Epithelial cell of prostate (primary cell): ENCODE results near the gene IRAK1.

ENCODE experiments used
- DNase-seq: peaks from one replicate; pipeline ENCODE4 v3.0.0-alpha.2; 2011; ENCODE audit warnings: low read depth, low spot score
- H3K27ac ChIP-seq: fragments of 450-650 bp; 2 replicates; pipeline ENCODE4 v1.5.1; 2017; ENCODE audit warnings: mild to moderate bottlenecking

Gene IRAK1

DNA sequence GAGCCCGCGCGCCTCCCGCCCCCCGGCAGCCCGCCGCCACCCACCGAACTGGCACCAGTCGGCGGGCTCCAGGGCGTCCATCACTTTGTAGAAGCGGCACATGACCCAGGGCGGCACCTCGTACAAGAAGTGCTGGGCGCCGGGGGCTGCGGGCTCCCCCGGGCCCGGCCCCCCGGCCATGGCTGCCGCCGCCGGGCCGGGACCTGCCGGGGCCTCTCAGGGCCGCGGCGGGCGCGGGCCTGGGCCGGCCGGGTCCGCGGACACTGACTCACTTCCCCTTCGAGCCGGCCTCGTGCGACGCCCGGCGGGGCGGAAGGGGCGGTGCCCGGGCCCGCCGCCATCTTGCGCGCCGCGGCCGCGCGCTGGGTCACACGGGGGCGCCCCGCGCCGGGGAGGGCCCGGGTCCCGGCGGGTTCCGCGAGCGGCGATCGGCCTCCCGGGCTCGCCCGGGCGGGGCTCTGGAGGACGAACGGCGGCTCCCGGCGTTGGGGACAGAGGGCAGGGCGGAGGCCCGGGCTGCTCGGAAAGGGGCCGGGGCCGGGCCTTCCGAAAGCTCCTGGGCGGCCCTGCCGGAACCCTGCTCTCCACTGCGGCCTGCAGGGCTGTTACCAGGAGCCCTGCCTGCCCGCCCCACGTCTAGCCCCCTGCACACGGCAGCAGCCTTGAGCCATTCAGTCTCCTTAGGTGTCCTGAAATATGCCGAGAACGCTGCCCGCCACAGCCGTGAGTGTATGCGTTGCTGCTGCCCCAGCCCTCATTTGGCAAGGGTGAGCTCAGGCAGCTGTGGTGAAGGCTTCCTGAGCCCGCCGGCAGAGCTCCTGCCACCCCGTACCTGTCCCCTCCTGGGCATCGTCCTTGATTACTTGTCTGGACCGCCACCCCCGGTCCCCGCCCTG lies at the start of gene IRAK1:
Gene IRAK1 (minus strand): TSS at position 270 of the 896 bp plus-strand sequence. CDS start 90 bp downstream, at position 180.
- no peak for DNase-seq
- H3K27ac ChIP-seq, result peak within 1 kb of the TSS; percentile 79

DNA sequence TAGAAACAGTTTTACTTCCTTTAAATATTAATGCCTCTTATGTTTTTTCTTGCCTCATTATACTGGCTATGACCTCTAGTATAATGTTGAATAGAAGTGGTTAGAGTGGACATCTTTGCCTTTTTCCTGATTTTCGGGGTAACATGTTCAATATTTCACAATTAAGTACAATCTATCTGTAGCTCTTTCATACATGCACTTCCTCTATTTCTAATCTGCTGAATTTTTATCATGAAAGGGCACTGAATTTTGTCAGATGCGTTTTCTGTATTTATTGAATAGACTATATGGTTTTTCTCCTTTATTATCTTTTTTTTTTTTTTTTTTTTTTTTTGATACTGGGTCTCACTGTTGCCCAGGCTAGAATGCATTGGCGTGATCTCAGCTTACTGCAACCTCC lies 48.9 kb upstream of the IRAK1 start:
- H3K27ac ChIP-seq, result no peak overlapping the region
- DNase-seq, result no peak

DNA sequence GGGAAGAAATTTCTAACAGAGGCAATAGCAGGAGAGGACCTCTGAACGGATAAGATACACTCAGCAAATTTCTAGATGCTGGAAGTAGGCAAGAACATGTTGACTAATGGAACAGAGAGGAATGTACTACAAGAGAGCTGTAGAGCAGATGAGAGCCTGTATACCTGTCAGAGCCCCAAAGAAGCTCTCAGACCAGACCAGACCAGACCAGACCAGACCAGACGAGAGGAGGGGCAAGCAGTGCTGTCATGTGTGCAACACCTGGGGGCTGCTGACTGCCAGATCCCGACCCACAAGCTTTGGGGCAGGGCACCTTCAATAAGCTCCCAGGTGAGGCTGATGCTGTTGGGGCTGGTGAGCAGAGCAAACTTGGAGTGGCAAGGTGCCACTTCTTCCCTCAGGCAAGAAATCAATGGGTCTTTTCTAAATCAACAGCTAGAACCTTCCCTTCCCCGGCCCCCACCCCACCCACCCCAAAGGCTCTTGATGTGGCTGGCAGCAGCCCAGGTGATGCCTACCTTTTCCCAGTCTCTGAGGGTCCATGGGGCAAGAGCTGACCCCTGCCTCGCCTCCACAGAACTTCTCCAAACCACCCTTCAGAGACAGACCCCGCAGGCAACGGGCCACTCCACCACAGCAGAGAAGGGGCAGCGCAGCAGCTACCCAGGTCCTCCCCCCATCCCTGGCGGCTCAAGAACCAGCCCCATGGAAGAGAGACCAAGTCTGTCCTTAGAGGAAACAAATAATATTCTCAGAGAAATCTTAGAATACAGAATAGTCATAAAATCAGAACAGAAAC lies 45.1 kb upstream of the IRAK1 start:
- no peak for DNase-seq
- no peak overlapping the region for H3K27ac ChIP-seq

DNA sequence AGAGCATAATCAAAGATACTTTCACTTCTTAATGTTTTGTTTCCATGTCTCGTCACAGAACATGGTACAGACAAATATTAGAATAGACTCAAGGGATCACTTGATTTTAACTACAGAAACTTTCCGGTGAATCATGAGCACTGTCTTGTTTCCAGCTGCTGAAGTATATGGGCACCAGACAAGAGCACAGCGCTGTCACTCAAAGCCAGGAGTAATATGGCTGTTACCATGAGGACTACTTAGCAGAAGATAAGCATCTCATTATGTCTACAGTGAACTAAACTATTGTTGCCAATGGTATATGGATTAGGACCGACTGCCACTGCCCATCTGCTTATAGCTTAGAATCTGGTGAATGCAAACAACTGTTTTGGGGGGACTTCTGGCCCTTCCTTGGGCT lies 43.5 kb upstream of the IRAK1 start:
- DNase-seq, result no peak
- no peak overlapping the region for H3K27ac ChIP-seq

DNA sequence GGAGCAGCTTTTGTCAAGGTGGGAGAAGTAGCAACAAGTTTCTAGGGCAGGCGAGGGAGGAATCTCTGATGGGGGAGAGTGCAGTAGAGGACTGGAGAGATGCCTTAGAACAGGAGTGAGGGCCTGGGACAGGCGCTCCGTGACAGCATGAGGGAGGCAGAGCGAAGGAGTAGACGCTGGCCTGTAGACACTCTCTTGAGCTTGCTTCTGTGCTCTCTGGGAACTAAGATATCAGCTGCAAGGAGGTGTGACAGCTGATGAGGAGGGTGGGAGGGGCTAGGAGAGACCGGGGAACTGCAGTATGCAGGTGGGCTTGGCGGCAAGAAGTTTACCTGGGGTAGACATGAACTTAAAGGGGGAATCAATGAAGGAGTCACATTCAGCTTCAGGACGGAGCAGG lies 42.1 kb upstream of the IRAK1 start:
- H3K27ac ChIP-seq, result no peak overlapping the region
- no peak for DNase-seq

DNA sequence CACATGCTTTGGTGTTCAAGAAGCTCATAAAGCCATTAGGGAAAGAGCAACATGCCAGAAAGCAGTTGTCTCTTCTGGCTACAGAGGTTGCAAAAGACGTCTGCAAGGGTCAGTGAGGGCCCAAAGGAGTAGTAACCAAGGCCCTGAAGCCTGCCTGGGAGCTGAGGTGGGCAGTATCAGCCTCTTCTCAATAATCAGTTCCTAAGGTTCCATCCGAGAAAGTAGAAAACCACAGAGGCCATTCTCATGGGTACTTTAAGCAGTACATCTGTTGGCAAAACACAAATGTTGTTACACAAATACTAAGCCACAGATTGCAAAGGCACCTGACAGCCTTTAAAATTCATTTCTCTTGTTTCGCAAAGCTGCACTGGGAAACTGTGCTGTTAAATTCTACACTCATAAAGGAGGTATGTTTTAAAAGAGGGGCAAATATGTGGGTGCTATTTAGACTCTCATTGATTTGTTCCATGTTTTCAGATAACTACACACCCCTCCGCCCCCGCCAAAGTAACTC lies 40.1 kb upstream of the IRAK1 start:
- DNase-seq, result no peak
- H3K27ac ChIP-seq, result no peak overlapping the region

DNA sequence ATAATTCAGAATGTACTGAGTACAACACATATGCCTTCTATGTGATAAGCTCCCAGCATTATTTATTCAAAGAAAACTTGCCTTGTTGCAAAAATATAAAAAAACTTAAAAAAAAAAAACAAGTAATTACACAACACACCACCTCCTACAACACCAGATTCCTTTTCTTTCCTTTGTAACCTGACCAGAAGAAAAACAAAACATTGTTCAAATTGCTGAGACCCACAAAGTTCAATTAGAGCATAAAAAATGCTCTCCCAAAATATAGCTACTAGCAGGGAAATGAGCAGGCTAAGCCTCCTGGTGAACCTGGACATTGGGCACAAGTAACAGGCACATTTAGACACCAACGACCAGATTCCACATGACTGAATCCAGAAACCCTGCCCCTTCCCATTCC lies 39.5 kb upstream of the IRAK1 start:
- no peak for DNase-seq
- H3K27ac ChIP-seq, result no peak overlapping the region

DNA sequence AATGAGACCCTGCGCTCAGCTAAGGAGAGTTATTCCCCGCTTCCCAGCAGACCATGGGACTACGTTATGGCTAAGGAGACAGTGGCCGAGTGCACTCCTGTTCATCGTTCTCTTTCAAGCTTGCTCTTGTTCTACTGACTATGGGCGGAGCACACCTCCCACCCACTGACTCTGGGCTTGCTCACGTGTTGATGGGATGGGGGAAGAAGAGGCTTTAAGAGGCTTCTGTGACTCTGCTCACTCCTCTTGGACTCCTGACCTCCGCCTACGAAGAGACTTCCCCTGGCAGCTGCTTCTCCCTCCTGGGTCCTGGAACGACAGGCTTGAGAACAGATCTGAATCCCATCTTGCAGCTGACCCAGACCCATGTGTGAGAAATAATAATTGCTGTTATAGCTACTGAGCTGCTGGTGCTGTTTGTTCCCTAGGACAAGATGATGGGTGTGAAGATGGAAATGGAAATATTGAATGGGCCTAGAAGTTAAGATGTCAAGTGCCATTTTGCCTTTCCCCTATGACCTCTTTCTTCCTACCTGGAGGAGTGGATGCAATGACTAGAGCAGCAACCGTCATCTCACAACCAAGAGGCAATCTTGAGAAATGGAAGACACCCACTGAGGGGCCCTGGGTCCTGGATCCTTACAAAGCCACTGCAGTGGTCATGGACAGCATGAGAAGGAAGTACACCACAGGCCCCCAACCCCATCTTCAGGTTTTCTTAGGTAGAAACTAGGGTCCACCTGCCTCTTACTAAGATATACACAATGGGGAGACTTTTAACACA lies 38.7 kb upstream of the IRAK1 start:
- no peak for DNase-seq
- no peak overlapping the region for H3K27ac ChIP-seq

DNA sequence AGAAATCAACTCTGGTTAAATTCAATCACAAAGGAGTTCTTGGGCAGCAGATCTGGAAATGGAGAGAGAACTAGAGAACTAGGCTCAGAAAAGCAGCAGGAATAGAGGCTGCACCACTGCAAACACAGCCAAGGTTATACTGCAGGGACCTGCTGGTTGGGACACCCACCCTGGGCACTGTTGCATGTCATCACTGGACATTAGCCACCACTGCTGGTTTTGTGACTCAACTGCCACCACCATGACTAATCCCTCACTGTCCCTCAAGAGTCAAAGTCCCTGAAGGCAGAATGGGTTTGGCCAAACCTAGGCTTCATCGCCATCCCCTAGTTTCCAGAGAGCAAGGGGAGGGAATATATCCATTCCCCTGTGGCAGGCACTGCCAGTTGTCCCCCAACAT lies 38.1 kb upstream of the IRAK1 start:
- H3K27ac ChIP-seq, result peak overlapping the region; percentile 48
- DNase-seq, result no peak

DNA sequence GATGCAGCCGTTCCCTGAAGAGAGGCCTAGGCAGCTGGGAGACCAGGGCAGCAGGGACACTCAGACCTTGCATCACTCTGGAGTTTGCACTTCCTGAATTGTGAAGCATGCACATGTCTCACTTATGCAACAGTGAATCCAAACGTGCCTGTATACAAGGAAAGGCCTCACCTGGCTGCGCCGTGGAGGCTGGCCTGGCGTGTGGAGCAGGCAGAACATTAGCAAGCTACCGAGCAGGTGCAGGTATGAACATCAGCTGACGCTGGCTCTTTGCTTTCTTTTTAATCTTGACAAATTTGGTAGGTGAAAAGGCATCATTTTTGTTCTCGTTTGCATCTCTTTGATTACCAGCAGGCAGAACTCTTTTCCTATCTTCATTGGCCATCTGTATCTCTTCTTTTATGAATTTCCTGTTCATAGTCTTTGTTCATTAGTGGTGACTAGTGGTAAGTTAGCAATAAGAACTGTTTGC lies 37.1 kb upstream of the IRAK1 start:
- peak; percentile 18 for DNase-seq
- H3K27ac ChIP-seq, result peak overlapping the region; percentile 48

DNA sequence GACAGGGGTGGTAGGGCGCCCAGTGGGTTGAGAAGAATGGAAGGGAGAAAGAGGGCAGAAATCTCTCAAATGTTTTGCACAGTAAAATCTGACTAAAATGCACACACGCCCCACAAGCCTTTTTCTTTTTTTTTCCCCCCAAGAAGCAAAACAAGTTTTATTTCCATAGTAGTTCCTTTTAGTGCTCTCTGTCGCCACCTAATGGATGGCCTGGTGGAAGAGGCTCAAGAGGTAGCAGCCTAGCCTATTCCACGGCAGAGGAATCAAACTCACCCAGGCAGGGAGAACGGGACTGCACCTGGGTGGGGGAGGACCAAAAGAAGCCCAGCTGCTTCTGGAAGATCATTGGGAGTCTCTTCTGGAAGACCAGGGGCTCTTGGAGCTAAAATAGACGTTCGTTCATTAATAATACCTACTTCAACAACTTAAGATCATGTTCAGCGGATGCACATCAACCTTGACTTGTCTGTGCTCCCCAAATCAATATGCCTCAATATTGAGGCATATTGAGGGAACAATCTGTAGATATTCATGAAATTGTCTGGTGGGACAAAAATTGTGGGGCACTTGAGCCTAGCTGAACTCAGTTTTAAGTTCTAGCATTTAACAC lies 31.6 kb upstream of the IRAK1 start:
- DNase-seq, result no peak
- H3K27ac ChIP-seq, result no peak overlapping the region

DNA sequence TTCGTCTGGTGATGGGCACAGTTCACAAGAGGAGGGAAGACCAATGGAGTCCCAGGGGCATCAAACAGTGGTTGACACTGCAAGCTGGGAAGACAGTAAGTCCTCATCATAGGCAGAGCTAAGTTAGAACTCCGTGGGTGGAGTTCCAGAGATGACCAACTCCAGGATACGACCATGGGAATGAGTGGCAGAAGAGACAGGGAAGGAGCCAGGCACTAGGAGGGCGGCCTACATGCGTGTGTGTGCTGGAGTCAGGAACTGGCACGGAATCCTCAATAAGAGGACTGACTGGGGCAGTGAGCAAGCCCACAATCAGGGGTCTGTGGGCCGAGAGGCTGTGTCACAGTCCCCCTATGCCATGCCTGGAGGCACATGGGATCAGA lies 30.4 kb upstream of the IRAK1 start:
- H3K27ac ChIP-seq, result no peak overlapping the region
- no peak for DNase-seq

DNA sequence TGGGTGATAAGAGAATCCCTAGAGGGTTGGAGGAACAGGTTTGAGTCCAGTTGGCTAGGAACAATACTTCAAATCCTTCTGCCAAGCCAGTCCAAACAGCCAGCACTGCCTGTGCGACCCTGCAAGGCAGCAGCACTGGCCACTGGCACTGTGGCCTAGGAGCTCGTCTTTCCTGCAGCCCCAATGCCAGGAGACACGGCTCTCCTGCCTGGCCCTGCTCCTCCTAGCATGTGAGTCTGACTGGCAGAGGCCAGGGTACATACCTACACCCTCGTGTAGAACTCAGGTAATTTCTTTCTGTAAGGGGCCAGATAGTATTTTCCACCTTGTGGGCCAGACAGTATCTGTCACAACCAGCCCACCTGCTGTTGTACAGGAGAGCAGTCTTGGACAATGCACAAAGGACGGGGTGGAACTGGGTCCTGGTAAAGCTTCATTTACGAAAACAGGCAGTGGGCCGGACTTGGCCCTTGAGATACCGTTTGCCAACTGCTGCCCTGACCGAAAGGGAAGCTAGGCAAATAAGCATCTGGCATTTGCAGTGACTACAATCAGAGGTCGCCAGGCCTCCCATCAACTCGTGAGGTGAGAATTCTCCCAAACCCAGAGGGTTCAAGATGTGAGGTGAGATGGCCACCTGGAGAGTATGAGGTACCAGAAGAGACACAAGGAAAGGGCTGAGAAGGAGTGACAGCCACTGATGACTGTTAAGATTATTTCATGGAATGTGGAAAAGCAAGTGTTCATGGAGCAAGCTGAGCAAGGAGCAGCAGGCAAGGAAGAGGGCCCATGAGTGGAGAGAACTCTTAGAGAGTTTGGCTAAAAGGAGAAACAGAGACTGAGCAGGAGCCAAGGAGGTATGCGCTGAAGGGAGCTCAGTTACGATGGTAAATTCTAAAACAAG lies 29.8 kb upstream of the IRAK1 start:
- no peak overlapping the region for H3K27ac ChIP-seq
- DNase-seq, result no peak

DNA sequence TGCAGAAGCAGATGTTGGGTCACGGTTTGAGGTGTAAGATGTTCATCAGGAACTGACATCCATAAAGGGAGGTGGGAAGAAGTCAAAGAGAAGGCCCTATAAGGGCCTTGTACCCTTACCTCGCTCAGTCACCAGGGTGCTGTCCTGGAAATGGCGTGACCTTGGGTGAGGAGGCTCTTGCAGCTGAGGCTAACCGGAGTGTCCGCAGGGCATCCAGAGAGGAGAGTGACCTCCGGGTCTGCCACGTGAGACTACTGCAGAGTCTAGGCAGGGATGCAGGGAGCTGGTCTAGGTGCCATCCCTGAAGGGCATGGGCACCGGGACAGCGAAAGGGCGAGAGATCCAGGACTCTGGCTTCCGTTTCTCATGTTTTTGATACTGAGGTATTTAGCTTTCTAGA lies 28.7 kb upstream of the IRAK1 start:
- DNase-seq, result no peak

DNA sequence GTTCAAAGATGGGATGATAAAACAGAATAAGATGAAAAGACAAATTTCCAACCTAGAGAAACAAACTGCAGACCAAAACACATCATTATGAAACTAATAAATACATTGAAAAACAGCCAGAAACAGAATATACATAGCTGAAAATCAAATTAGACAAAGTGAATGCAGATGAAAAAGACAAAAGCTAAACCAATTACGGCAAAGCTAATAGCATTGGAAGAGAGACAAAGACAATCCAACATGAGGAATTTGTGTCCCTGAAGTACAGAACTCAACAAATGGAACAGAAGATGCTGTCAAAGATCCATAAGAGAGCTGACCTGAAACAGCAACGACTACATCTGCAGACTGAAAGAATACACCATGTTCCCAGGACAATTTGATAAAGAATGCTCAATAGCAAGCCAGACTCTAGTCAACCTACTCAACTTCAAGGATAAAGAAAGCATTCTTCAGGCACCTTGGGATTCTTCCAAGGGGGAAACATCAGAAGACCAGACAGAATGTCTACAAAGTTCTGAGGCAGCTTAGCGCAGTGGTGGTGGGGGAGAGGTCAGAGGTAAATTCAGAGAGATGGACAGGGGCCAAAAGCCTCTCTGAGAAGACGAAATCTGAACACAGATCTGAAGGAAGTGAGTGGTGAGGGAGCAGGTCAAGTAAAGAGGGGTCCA lies 27.4 kb upstream of the IRAK1 start:
- DNase-seq, result no peak

More for the DNA sequence above, 28.7 kb upstream of the IRAK1 start:
- H3K27ac ChIP-seq, result no peak overlapping the region

DNA sequence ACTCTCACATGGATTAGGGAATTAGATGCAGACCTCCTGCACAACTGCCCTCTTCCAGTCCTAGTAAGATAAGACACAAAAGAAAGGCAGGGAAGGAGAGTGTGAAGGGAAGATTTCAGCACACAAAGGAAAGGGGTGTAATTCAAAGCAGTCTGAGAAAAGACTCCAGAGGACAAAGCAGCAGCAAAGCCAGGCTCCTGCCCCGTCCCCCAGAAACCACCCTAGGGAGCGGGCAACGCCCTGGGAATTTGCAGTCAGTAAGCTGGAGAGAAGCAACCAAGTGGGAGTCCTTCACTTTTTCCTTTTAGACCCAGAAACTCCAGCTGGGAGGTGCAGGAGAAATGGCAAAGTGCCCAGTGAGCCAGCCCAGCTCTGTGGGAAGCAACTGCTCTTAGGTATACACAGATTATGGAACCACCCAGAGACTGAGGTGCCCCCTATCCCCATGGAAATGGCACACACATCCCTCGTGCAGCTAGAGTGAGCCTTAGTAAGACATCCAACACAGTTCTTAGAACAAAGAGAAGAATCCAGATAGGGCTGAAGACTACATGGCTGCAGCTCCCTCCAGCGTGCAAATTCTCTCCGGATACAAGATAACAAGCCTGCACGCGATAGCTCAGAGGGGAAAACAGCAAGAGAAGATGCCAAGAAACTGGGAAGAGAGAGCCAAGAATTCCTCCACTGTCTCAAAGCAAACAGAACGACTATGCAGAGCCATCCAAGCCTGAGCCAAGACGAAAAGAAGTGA lies 26.5 kb upstream of the IRAK1 start:
- no peak for DNase-seq
- H3K27ac ChIP-seq, result no peak overlapping the region

More for the DNA sequence above, 27.4 kb upstream of the IRAK1 start:
- no peak overlapping the region for H3K27ac ChIP-seq

DNA sequence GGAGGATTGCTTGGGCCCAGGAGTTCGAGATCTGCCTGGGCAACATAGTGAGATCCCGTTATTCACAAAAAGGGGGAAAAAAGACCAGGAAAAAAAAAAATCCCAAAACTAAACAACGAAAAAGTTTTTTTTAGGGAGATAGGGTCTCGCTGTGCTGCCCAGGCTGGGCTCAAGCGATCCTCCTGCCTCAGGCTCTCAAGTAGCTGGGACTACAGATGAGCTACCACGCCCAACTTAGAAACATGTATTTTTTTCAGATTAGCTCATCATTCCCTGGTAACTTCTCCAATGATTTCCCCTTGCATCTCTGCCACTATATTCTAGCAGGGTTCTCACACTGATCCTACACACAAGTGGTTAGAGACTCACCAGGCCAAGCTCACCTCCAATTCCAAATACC lies 24.4 kb upstream of the IRAK1 start:
- DNase-seq, result no peak
- no peak overlapping the region for H3K27ac ChIP-seq
